Hematopoietic multipotent progenitor cell treated with erythropoietin and hydrocortisone succinate and interleukin-3 and kit ligand, for 6 days (in vitro differentiated cells): ENCODE measurements around the gene LCE3B.

Experiments used
- DNase-seq: peaks from one replicate; pipeline ENCODE4 v3.0.0-alpha.2; 2015

Gene LCE3B

DNA sequence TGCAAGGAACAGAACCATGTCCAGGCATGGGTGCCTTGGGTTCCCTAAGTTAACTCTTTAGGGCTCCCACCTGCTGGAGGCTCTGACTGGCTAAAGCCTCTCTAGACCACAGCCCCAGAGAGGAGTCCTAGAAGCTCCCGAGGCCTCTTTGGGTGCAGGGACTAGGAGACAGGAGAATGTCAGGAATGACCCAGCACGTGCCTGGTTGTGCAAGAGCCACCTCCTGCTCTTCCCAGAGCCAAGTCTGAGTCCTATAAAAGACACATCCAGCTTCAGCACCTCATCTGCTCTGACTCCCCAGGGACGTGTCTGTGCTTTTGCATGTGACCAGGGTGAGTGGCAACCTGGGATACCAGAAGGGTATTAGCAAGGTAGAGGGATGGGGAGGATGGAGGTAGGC lies 49.5 kb downstream of the LCE3B start, which contains the start of gene LCE2D:
TSS of gene LCE2D (plus strand) at position 283 of the 400 bp plus-strand sequence. CDS start 726 bp downstream, outside the sequence.
- no peak for DNase-seq
